Measurements from ENCODE around the gene GTF3C1.
"Not testable (repeated sequence)": the region's sequence is repeated elsewhere in the genome, so short reads cannot be mapped to it uniquely, and the experiment has no call there.

GTF3C1 gene

GRCh38 chr16:27441998-27442397 lies 107.7 kb downstream of the GTF3C1 start:
- TF ChIP-seq CTCF (IDR thresholded peaks at IDR 0.05; ENCODE audit: insufficient read depth, low read depth, low read length, missing control alignments): no peak
- no peak overlapping the region for H3K4me3 ChIP-seq (ENCODE audit: low read length)
- DNase-seq (ENCODE audit: low read depth): no peak

- DNase-seq (ENCODE audit: low read depth): no peak
- H3K4me3 ChIP-seq (ENCODE audit: low read length): no peak overlapping the region
- TF ChIP-seq CTCF (IDR thresholded peaks at IDR 0.05; ENCODE audit: insufficient read depth, low read depth, low read length, missing control alignments): no peak
These were observed 108.4 kb downstream of the GTF3C1 start for GRCh38 chr16:27441276-27441675.

GRCh38 chr16:27439271-27440018 lies 110.3 kb downstream of the GTF3C1 start:
- no peak overlapping the region for H3K4me3 ChIP-seq (ENCODE audit: low read length)
- TF ChIP-seq CTCF (IDR thresholded peaks at IDR 0.05; ENCODE audit: insufficient read depth, low read depth, low read length, missing control alignments): no peak
- no peak for DNase-seq (ENCODE audit: low read depth)

GRCh38 chr16:27437946-27438345 lies 111.8 kb downstream of the GTF3C1 start:
- TF ChIP-seq CTCF (IDR thresholded peaks at IDR 0.05; ENCODE audit: insufficient read depth, low read depth, low read length, missing control alignments): no peak
- DNase-seq (ENCODE audit: low read depth): no peak
- H3K4me3 ChIP-seq (ENCODE audit: low read length): no peak overlapping the region

GRCh38 chr16:27436921-27437650 lies 112.6 kb downstream of the GTF3C1 start:
- H3K4me3 ChIP-seq (ENCODE audit: low read length): no peak overlapping the region
- no peak for TF ChIP-seq CTCF (IDR thresholded peaks at IDR 0.05; ENCODE audit: insufficient read depth, low read depth, low read length, missing control alignments)
- no peak for DNase-seq (ENCODE audit: low read depth)

- DNase-seq (ENCODE audit: low read depth): no peak
- no peak overlapping the region for H3K4me3 ChIP-seq (ENCODE audit: low read length)
These were observed 113.6 kb downstream of the GTF3C1 start for GRCh38 chr16:27436065-27436464.

GRCh38 chr16:27435146-27435545 lies 114.6 kb downstream of the GTF3C1 start:
- DNase-seq (ENCODE audit: low read depth); H3K4me3 ChIP-seq (ENCODE audit: low read length): not testable (repeated sequence)

More at GRCh38 chr16:27436065-27436464, 113.6 kb downstream of the GTF3C1 start:
- no peak for TF ChIP-seq CTCF (IDR thresholded peaks at IDR 0.05; ENCODE audit: insufficient read depth, low read depth, low read length, missing control alignments)

All from epithelial cell of esophagus (primary cell).